B cell (primary cell): ENCODE data around the gene ADH1C. TPM values are rescaled to one million over a fixed set of nuclear protein-coding genes. Genes with fewer than 3 reads are reported as not detected.

Experiments
- ATAC-seq: fragments of 200-7000 bp; cut with Tn5 transposase; one replicate; pipeline ENCODE4 v1.10.0; 2021; ENCODE audit warnings: low read depth, mild to moderate bottlenecking, moderate number of reproducible peaks, moderate library complexity
- CTCF ChIA-PET: fragments of 350-600 bp; sonication (Branson Sonifier 250); formaldehyde crosslinking; loops from one replicate; lab custom pipeline; 2021; ENCODE audit warnings: antibody characterized with exemption, inconsistent platforms; lab: Charles Lee
- POLR2A ChIA-PET: fragments of 350-600 bp; sonication (Branson Sonifier 250); formaldehyde crosslinking; loops from one replicate; lab custom pipeline; 2021; ENCODE audit warnings: antibody characterized with exemption; lab: Charles Lee
- DNase-seq: peaks from one replicate; pipeline ENCODE4 v3.0.0; 2013
- H2AFZ ChIP-seq: 2 replicates; pipeline ENCODE4 v1.6.1; 2012; ENCODE audit warnings: mild to moderate bottlenecking, low read depth, low read length; ENCODE audit not compliant: insufficient read depth, poor library complexity, severe bottlenecking
- H3K27ac ChIP-seq, 2 donors: 1 replicate in 1 of 2; 2 replicates in 1 of 2; pipeline ENCODE4 v1.5.1; 2012 to 2013; ENCODE audit warnings: low read length in 2 of 2, mild to moderate bottlenecking in 2 of 2, moderate library complexity in 1 of 2
- H3K27me3 ChIP-seq, 4 experiments: fragments of 200-600 bp in 1 of 4; sonication (generic) in 1 of 4; replicated peaks in 1 of 4; 1 replicate in 2 of 4; 2 replicates in 2 of 4; pipeline versions ENCODE4 v1.6.1 to v1.7.0; 2013 to 2016; ENCODE audit warnings: low read length in 3 of 4, mild to moderate bottlenecking in 2 of 4, mixed read lengths in 1 of 4, moderate library complexity in 1 of 4; ENCODE audit not compliant: insufficient read depth in 4 of 4, control insufficient read depth in 3 of 4; ENCODE audit errors: control extremely low read depth in 1 of 4
- H3K36me3 ChIP-seq, 2 experiments: replicated peaks in 1 of 2; 1 replicate in 1 of 2; 2 replicates in 1 of 2; pipeline versions ENCODE4 v1.6.1 to v1.7.1; 2013; ENCODE audit warnings: low read length in 1 of 2; ENCODE audit not compliant: insufficient read depth in 2 of 2, control insufficient read depth in 1 of 2; ENCODE audit errors: control extremely low read depth in 1 of 2, extremely low read depth in 1 of 2
- H3K4me1 ChIP-seq, 2 donors: fragments of 200-600 bp in 1 of 2; sonication (generic) in 1 of 2; 1 replicate in 1 of 2; 2 replicates in 1 of 2; pipeline versions ENCODE4 v1.5.1 to v1.6.1; 2013 to 2017; ENCODE audit warnings: low read length in 2 of 2; ENCODE audit not compliant: control insufficient read depth in 2 of 2, insufficient read depth in 2 of 2
- H3K4me2 ChIP-seq: replicated peaks from 2 replicates; pipeline ENCODE3; 2012; ENCODE audit warnings: mild to moderate bottlenecking, low read depth, low read length; ENCODE audit not compliant: poor library complexity, severe bottlenecking
- H3K4me3 ChIP-seq, 5 experiments: fragments of 200-600 bp in 1 of 5; sonication (generic) in 1 of 5; 1 replicate in 3 of 5; 2 replicates in 2 of 5; pipeline versions ENCODE4 v1.5.1 to v1.7.0; 2011 to 2016; ENCODE audit warnings: low read length in 4 of 5, mild to moderate bottlenecking in 4 of 5, low read depth in 2 of 5, control low read depth in 1 of 5, moderate library complexity in 1 of 5; ENCODE audit not compliant: insufficient read depth in 1 of 5; ENCODE audit errors: control extremely low read depth in 1 of 5, extremely low read depth in 1 of 5
- H3K79me2 ChIP-seq: fragments of 200-600 bp; sonication (generic); one replicate; pipeline ENCODE4 v1.6.0; 2016; ENCODE audit warnings: low read length; ENCODE audit not compliant: control insufficient read depth, insufficient read depth
- H3K9ac ChIP-seq: fragments of 200-600 bp; sonication (generic); 2 replicates; pipeline ENCODE4 v1.6.1; 2017; ENCODE audit warnings: mild to moderate bottlenecking, low read length, moderate library complexity
- H3K9me3 ChIP-seq, 3 donors: one replicate each; pipeline versions ENCODE4 v1.6.1 to v1.7.1; 2013; ENCODE audit warnings: low read length in 2 of 3; ENCODE audit not compliant: control insufficient read depth in 2 of 3, insufficient read depth in 1 of 3; ENCODE audit errors: control extremely low read depth in 1 of 3
- H4K20me1 ChIP-seq: 2 replicates; pipeline ENCODE4 v1.6.0; 2012; ENCODE audit warnings: mild to moderate bottlenecking, low read length; ENCODE audit not compliant: insufficient read depth, control insufficient read depth, poor library complexity, severe bottlenecking
- H3K27ac Mint-ChIP-seq: one replicate; pipeline ENCODE4 v1.8.0; 2021; ENCODE audit warnings: mixed read lengths
- H3K27me3 Mint-ChIP-seq: one replicate; pipeline ENCODE4 v1.8.0; 2021; ENCODE audit warnings: mixed read lengths
- H3K4me1 Mint-ChIP-seq: one replicate; pipeline ENCODE4 v1.8.0; 2021; ENCODE audit warnings: mixed read lengths
- H3K4me3 Mint-ChIP-seq: one replicate; pipeline ENCODE4 v1.8.0; 2021; ENCODE audit warnings: mixed read lengths
- H3K9me3 Mint-ChIP-seq: one replicate; pipeline ENCODE4 v1.8.0; 2022; ENCODE audit warnings: mixed read lengths; ENCODE audit not compliant: insufficient read depth
- CTCF ChIP-seq: fragments of 200-600 bp; IDR thresholded peaks from one replicate; pipeline ENCODE4 v1.8.0; 2022; ENCODE audit warnings: antibody characterized with exemption, mild to moderate bottlenecking
- EZH2 ChIP-seq: IDR thresholded peaks from 2 replicates; pipeline ENCODE4 v1.6.1; 2012; ENCODE audit warnings: borderline replicate concordance, low read depth, mild to moderate bottlenecking, moderate library complexity, low read length; ENCODE audit not compliant: insufficient read depth, poor library complexity, severe bottlenecking
- WGBS: methylation state at CpG from one replicate; pipeline ENCODE4 v1.1.5; 2013; ENCODE audit warnings: missing lambda C conversion rate; ENCODE audit not compliant: insufficient coverage; 5-methylcytosine and 5-hydroxymethylcytosine counted together
- intact Hi-C: fragments of 100-400 bp; cut with micrococcal nuclease; formaldehyde crosslinking; loops from one replicate; pipeline ENCODE4 v1.10.0; 2022
- polyA plus RNA-seq: library from polyadenylated mRNA; depleted of rRNA; stranded (reverse); fragments of >200 nt; gene quantifications from 2 replicates; pipeline ENCODE4 v1.2.3, GENCODE V29; 2012
- total RNA-seq, 2 donors: library from RNA; stranded (reverse); fragments of 120-200 nt in 1 of 2; gene quantifications; 1 replicate in 1 of 2; 2 replicates in 1 of 2; pipeline versions ENCODE4 v1.2.3 to v1.2.4, GENCODE V29; 2013 to 2022

Gene ADH1C
- total and polyA plus RNA-seq, 2 donors (not counting 1 experiment from before 2014, with no cell fraction given) = not detected

DNA sequence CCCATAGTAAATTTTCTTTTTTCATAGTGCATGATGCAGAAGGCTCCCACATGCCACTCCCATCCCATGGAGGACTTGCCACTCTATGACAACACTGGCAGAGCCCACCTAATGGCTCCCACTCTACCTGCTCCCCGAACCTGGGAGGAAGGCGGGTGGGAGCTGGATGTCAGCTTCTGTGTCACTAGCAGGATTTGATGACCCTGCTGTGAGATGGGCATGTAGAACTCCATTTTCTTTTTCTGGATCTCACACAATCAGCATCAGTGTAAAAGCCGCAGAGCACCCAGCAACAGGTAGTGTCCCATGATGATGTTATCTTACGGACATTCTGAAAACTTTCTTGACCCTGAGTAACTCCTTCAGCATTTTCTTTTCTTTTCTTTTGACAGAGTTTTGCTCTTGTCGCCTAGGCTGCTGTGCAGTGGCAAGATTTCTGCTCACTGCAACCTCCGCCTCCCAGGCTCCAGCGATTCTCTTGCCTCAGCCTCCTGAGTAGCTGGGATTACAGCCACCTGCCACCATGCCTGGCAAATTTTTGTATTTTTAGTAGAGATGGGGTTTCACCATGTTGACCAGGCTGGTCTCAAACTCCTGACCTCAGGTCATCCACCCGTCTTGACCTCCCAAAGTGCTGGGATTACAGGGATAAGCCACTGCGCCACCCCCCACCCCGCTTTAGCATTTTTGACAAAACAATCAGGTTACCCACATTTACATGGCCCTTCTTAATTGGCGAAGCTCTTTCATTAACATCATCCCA is 46.7 kb downstream of the ADH1C start:
- Histone ChIP-seq H3K27me3 (no peaks in the 10 kb centered on the region), H3K79me2 (no peaks in the 10 kb centered on the region), H3K27ac (no peak overlapping the region), H3K4me2 (no peak overlapping the region), H3K4me3 (no peak overlapping the region), H3K9ac (no peak overlapping the region), H4K20me1 (no peaks in the 10 kb centered on the region), H3K9me3 (peaks cover 0 to 11% (median 0%) of the 10 kb centered on the region in 3 donors), H3K4me1 (no peaks in the 10 kb centered on the region), H2AFZ (no peak overlapping the region), H3K36me3 (no peaks in the 10 kb centered on the region)
- ATAC-seq (no peak), DNase-seq (no peak)
- Mint-ChIP-seq H3K9me3 (peaks cover 5% of the 10 kb centered on the region), H3K4me1 (no peaks in the 10 kb centered on the region), H3K4me3 (no peak overlapping the region), H3K27ac (no peak overlapping the region), H3K27me3 (no peaks in the 10 kb centered on the region)
- TF ChIP-seq CTCF (no peak), EZH2 (no peak)
- 100% methylated on average over 6 of the region's 11 CpGs for WGBS
- intact Hi-C loops = no loop called here
- ChIA-PET POLR2A (no interaction called here), CTCF (interaction anchor here (0.6 kb wide), 1 partner anchor 269 kb away, joined by 3 read pairs; the partner anchor contains the start of gene MTTP)

DNA sequence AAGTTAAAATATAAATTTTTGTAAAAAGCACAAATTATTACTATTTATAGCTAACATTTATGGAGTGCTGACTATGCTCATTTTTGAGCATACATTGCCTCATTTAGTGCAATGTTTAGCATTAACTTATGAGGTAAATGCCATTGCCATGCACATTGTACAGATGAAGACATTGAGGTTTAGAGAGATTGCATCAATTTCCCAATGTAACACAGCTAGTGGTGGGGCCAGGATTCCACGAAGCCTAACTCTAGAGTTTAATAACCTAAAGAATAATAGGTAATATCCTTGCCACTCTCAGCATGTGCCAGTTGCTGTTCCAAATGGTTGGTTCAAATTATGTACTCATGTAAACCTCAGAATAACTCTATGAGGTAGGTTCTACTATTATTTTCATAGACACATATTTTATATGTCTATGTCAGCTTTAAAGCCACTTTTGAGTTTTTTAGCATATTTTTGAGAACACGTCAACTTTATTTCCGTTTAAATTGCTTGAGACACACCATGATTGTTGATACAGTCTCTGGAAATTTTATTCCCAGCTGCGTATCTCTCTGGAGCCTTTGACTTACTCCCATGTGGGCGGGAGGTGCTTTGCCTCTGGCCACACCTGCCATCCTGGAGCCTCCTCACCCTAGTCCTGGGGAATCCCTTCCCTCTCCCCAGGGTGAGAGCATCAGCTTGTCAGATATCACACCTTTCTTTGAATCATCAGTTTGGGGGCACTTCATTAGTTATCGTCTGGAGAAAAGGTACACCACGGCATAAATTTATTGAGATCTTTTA is 51.0 kb downstream of the ADH1C start:
- ChIA-PET CTCF (no interaction called here), POLR2A (no interaction called here)
- H3K4me2 ChIP-seq = no peak overlapping the region
- no peaks in the 10 kb centered on the region for H3K27me3 Mint-ChIP-seq
- no peak overlapping the region for H3K27ac ChIP-seq
- H3K4me3 ChIP-seq = no peak overlapping the region
- TF ChIP-seq EZH2 (no peak), CTCF (no peak)
- no peak overlapping the region for H2AFZ ChIP-seq
- no peaks in the 10 kb centered on the region for H3K79me2 ChIP-seq
- H3K9me3 Mint-ChIP-seq = peaks cover 12% of the 10 kb centered on the region
- H3K4me1 ChIP-seq = no peaks in the 10 kb centered on the region
- intact Hi-C loops = no loop called here
- no peak overlapping the region for H3K27ac Mint-ChIP-seq
- ATAC-seq (no peak), DNase-seq (no peak)
- H3K4me3 Mint-ChIP-seq = no peak overlapping the region
- no peaks in the 10 kb centered on the region for H3K36me3 ChIP-seq
- H3K9me3 ChIP-seq = peaks cover 0 to 11% (median 0%) of the 10 kb centered on the region in 3 donors
- 91% methylated on average over 6 of the region's 7 CpGs for WGBS
- no peaks in the 10 kb centered on the region for H3K27me3 ChIP-seq
- H3K4me1 Mint-ChIP-seq = no peaks in the 10 kb centered on the region
- no peak overlapping the region for H3K9ac ChIP-seq
- no peaks in the 10 kb centered on the region for H4K20me1 ChIP-seq
